B cell (primary cell): ENCODE data around the gene BTG3.

Experiments
- CTCF ChIP-seq: fragments of 200-600 bp; IDR thresholded peaks from one replicate; pipeline ENCODE4 v1.8.0; 2022; ENCODE audit warnings: antibody characterized with exemption, mild to moderate bottlenecking
- EZH2 ChIP-seq: IDR thresholded peaks from 2 replicates; pipeline ENCODE4 v1.6.1; 2012; ENCODE audit warnings: borderline replicate concordance, low read depth, mild to moderate bottlenecking, moderate library complexity, low read length; ENCODE audit not compliant: insufficient read depth, poor library complexity, severe bottlenecking

GRCh38 chr21:17552410-17552809, 60.3 kb downstream of the BTG3 start:
- TF ChIP-seq CTCF (no peak), EZH2 (no peak)
